H1 (cell line): ENCODE measurements around the gene OPA3. TPM values are rescaled to one million over a fixed set of nuclear protein-coding genes. Genes with fewer than 3 reads are reported as not detected.

Source experiments
- CREB1 ChIP-seq: IDR thresholded peaks from 2 replicates; pipeline ENCODE4 v1.6.1; 2012; ENCODE audit warnings: inconsistent platforms
- RXRA ChIP-seq: IDR thresholded peaks from 2 replicates; pipeline ENCODE4 v1.6.1; 2011; ENCODE audit warnings: low read depth, mild to moderate bottlenecking, low read length, moderate library complexity; ENCODE audit not compliant: insufficient read depth
- polyA plus RNA-seq, 7 experiments: library from polyadenylated mRNA; depleted of rRNA in 3 of 7; stranded (reverse) in 5 of 7; unstranded in 2 of 7; fragments of >200 nt in 5 of 7; fragments of 200-250 nt in 2 of 7; gene quantifications; 1 replicate in 5 of 7; 2 replicates in 1 of 7; 4 replicates in 1 of 7; pipeline versions ENCODE4 v1.2.1 to v1.2.3, GENCODE V29; 2011 to 2013; ENCODE audit warnings: missing spikeins in 2 of 7, mixed read lengths in 2 of 7
- total RNA-seq: library from RNA; stranded (reverse); fragmentation: NEBNext Ultra II Directional; extraction: Animal tissue kit (Norgen Biotek cat#: 25700); gene quantifications from 2 replicates; pipeline ENCODE4 v1.2.1, GENCODE V29; 2021

The OPA3 gene
- total and polyA plus RNA-seq, 2 of the 8 experiments (the other 6 are each of a cell fraction or from before 2014, with no cell fraction given), result 12.5 to 14.5 TPM

GRCh38 chr19:45623984-45624383 is 39.4 kb upstream of the OPA3 start (continued):
- TF ChIP-seq CREB1, result no peak
- TF ChIP-seq RXRA, result no peak
